Stimulated activated CD4-positive, alpha-beta T cell treated with anti-CD3 and anti-CD28 coated beads, TNF-alpha, amount 100 ng/mL, for 1 hour (primary cell): ENCODE measurements around the gene CORO7.

ENCODE experiments used
- DNase-seq, 3 donors: peaks; one replicate each; pipeline ENCODE4 v3.0.0-alpha.2; 2020; ENCODE audit warnings: low read depth in 3 of 3, low spot score in 1 of 3

CORO7 gene

GRCh38 chr16:4373356-4373908 is 43.0 kb downstream of the CORO7 start:
- DNase-seq: no peak

GRCh38 chr16:4372578-4373355 is 43.6 kb downstream of the CORO7 start:
- DNase-seq: no peak

- DNase-seq: no peak
Observed at GRCh38 chr16:4372001-4372577, 44.3 kb downstream of the CORO7 start.

- DNase-seq: peak; percentile 21 to 67 (median 58)
Observed at GRCh38 chr16:4371357-4372000, 44.9 kb downstream of the CORO7 start, which contains the start of gene VASN. VASN (plus strand) TSS chr16:4371848; CDS start chr16:4380878, 9,030 bp downstream.

- DNase-seq: no peak
Observed at GRCh38 chr16:4370570-4371356, 45.6 kb downstream of the CORO7 start.

GRCh38 chr16:4370151-4370550 is 46.2 kb downstream of the CORO7 start:
- DNase-seq: no peak

- DNase-seq: no peak
Observed at GRCh38 chr16:4369007-4369733, 47.2 kb downstream of the CORO7 start.

GRCh38 chr16:4367393-4367856 is 49.0 kb downstream of the CORO7 start:
- DNase-seq: no peak

GRCh38 chr16:4366016-4366415 is 50.4 kb downstream of the CORO7 start:
- no peak for DNase-seq

- no peak for DNase-seq
Observed at GRCh38 chr16:4365615-4366014, 50.8 kb downstream of the CORO7 start.

GRCh38 chr16:4365014-4365406 is 51.4 kb downstream of the CORO7 start:
- DNase-seq: no peak

GRCh38 chr16:4364196-4365013 is 52.0 kb downstream of the CORO7 start:
- DNase-seq: no peak

- no peak for DNase-seq
Observed at GRCh38 chr16:4362476-4363135, 53.8 kb downstream of the CORO7 start.

- no peak for DNase-seq
Observed at GRCh38 chr16:4361944-4362311, 54.5 kb downstream of the CORO7 start.

- no peak for DNase-seq
Observed at GRCh38 chr16:4361033-4361943, 55.1 kb downstream of the CORO7 start.

GRCh38 chr16:4360538-4361021 is 55.8 kb downstream of the CORO7 start:
- DNase-seq: no peak

- DNase-seq: no peak
Observed at GRCh38 chr16:4359914-4360313, 56.5 kb downstream of the CORO7 start.
